B cell (primary cell): ENCODE data around the gene LIMK1. TPM values are rescaled to one million over a fixed set of nuclear protein-coding genes. Genes with fewer than 3 reads are reported as not detected.

Experiments used
- ATAC-seq: fragments of 200-7000 bp; cut with Tn5 transposase; one replicate; pipeline ENCODE4 v1.10.0; 2021; ENCODE audit warnings: low read depth, mild to moderate bottlenecking, moderate number of reproducible peaks, moderate library complexity
- CTCF ChIA-PET: fragments of 350-600 bp; sonication (Branson Sonifier 250); formaldehyde crosslinking; loops from one replicate; lab custom pipeline; 2021; ENCODE audit warnings: antibody characterized with exemption, inconsistent platforms; lab: Charles Lee
- POLR2A ChIA-PET: fragments of 350-600 bp; sonication (Branson Sonifier 250); formaldehyde crosslinking; loops from one replicate; lab custom pipeline; 2021; ENCODE audit warnings: antibody characterized with exemption; lab: Charles Lee
- DNase-seq: peaks from one replicate; pipeline ENCODE4 v3.0.0; 2013
- H2AFZ ChIP-seq: 2 replicates; pipeline ENCODE4 v1.6.1; 2012; ENCODE audit warnings: mild to moderate bottlenecking, low read depth, low read length; ENCODE audit not compliant: insufficient read depth, poor library complexity, severe bottlenecking
- H3K27ac ChIP-seq, 2 donors: 1 replicate in 1 of 2; 2 replicates in 1 of 2; pipeline ENCODE4 v1.5.1; 2012 to 2013; ENCODE audit warnings: low read length in 2 of 2, mild to moderate bottlenecking in 2 of 2, moderate library complexity in 1 of 2
- H3K27me3 ChIP-seq, 4 experiments: fragments of 200-600 bp in 1 of 4; sonication (generic) in 1 of 4; replicated peaks in 1 of 4; 1 replicate in 2 of 4; 2 replicates in 2 of 4; pipeline versions ENCODE4 v1.6.1 to v1.7.0; 2013 to 2016; ENCODE audit warnings: low read length in 3 of 4, mild to moderate bottlenecking in 2 of 4, mixed read lengths in 1 of 4, moderate library complexity in 1 of 4; ENCODE audit not compliant: insufficient read depth in 4 of 4, control insufficient read depth in 3 of 4; ENCODE audit errors: control extremely low read depth in 1 of 4
- H3K36me3 ChIP-seq, 2 experiments: replicated peaks in 1 of 2; 1 replicate in 1 of 2; 2 replicates in 1 of 2; pipeline versions ENCODE4 v1.6.1 to v1.7.1; 2013; ENCODE audit warnings: low read length in 1 of 2; ENCODE audit not compliant: insufficient read depth in 2 of 2, control insufficient read depth in 1 of 2; ENCODE audit errors: control extremely low read depth in 1 of 2, extremely low read depth in 1 of 2
- H3K4me1 ChIP-seq, 2 donors: fragments of 200-600 bp in 1 of 2; sonication (generic) in 1 of 2; 1 replicate in 1 of 2; 2 replicates in 1 of 2; pipeline versions ENCODE4 v1.5.1 to v1.6.1; 2013 to 2017; ENCODE audit warnings: low read length in 2 of 2; ENCODE audit not compliant: control insufficient read depth in 2 of 2, insufficient read depth in 2 of 2
- H3K4me2 ChIP-seq: replicated peaks from 2 replicates; pipeline ENCODE3; 2012; ENCODE audit warnings: mild to moderate bottlenecking, low read depth, low read length; ENCODE audit not compliant: poor library complexity, severe bottlenecking
- H3K4me3 ChIP-seq, 5 experiments: fragments of 200-600 bp in 1 of 5; sonication (generic) in 1 of 5; 1 replicate in 3 of 5; 2 replicates in 2 of 5; pipeline versions ENCODE4 v1.5.1 to v1.7.0; 2011 to 2016; ENCODE audit warnings: low read length in 4 of 5, mild to moderate bottlenecking in 4 of 5, low read depth in 2 of 5, control low read depth in 1 of 5, moderate library complexity in 1 of 5; ENCODE audit not compliant: insufficient read depth in 1 of 5; ENCODE audit errors: control extremely low read depth in 1 of 5, extremely low read depth in 1 of 5
- H3K79me2 ChIP-seq: fragments of 200-600 bp; sonication (generic); one replicate; pipeline ENCODE4 v1.6.0; 2016; ENCODE audit warnings: low read length; ENCODE audit not compliant: control insufficient read depth, insufficient read depth
- H3K9ac ChIP-seq: fragments of 200-600 bp; sonication (generic); 2 replicates; pipeline ENCODE4 v1.6.1; 2017; ENCODE audit warnings: mild to moderate bottlenecking, low read length, moderate library complexity
- H3K9me3 ChIP-seq, 3 donors: one replicate each; pipeline versions ENCODE4 v1.6.1 to v1.7.1; 2013; ENCODE audit warnings: low read length in 2 of 3; ENCODE audit not compliant: control insufficient read depth in 2 of 3, insufficient read depth in 1 of 3; ENCODE audit errors: control extremely low read depth in 1 of 3
- H4K20me1 ChIP-seq: 2 replicates; pipeline ENCODE4 v1.6.0; 2012; ENCODE audit warnings: mild to moderate bottlenecking, low read length; ENCODE audit not compliant: insufficient read depth, control insufficient read depth, poor library complexity, severe bottlenecking
- H3K27ac Mint-ChIP-seq: one replicate; pipeline ENCODE4 v1.8.0; 2021; ENCODE audit warnings: mixed read lengths
- H3K27me3 Mint-ChIP-seq: one replicate; pipeline ENCODE4 v1.8.0; 2021; ENCODE audit warnings: mixed read lengths
- H3K4me1 Mint-ChIP-seq: one replicate; pipeline ENCODE4 v1.8.0; 2021; ENCODE audit warnings: mixed read lengths
- H3K4me3 Mint-ChIP-seq: one replicate; pipeline ENCODE4 v1.8.0; 2021; ENCODE audit warnings: mixed read lengths
- H3K9me3 Mint-ChIP-seq: one replicate; pipeline ENCODE4 v1.8.0; 2022; ENCODE audit warnings: mixed read lengths; ENCODE audit not compliant: insufficient read depth
- CTCF ChIP-seq: fragments of 200-600 bp; IDR thresholded peaks from one replicate; pipeline ENCODE4 v1.8.0; 2022; ENCODE audit warnings: antibody characterized with exemption, mild to moderate bottlenecking
- EZH2 ChIP-seq: IDR thresholded peaks from 2 replicates; pipeline ENCODE4 v1.6.1; 2012; ENCODE audit warnings: borderline replicate concordance, low read depth, mild to moderate bottlenecking, moderate library complexity, low read length; ENCODE audit not compliant: insufficient read depth, poor library complexity, severe bottlenecking
- WGBS: methylation state at CpG from one replicate; pipeline ENCODE4 v1.1.5; 2013; ENCODE audit warnings: missing lambda C conversion rate; ENCODE audit not compliant: insufficient coverage; 5-methylcytosine and 5-hydroxymethylcytosine counted together
- intact Hi-C: fragments of 100-400 bp; cut with micrococcal nuclease; formaldehyde crosslinking; loops from one replicate; pipeline ENCODE4 v1.10.0; 2022
- polyA plus RNA-seq: library from polyadenylated mRNA; depleted of rRNA; stranded (reverse); fragments of >200 nt; gene quantifications from 2 replicates; pipeline ENCODE4 v1.2.3, GENCODE V29; 2012
- total RNA-seq, 2 donors: library from RNA; stranded (reverse); fragments of 120-200 nt in 1 of 2; gene quantifications; 1 replicate in 1 of 2; 2 replicates in 1 of 2; pipeline versions ENCODE4 v1.2.3 to v1.2.4, GENCODE V29; 2013 to 2022

LIMK1 gene
- total and polyA plus RNA-seq, 2 donors (not counting 1 experiment from before 2014, with no cell fraction given), result 38.7 to 70.8 TPM

GRCh38 chr7:74063223-74063641 is 20.4 kb upstream of the LIMK1 start:
- POLR2A ChIA-PET, result no interaction called here
- H3K4me1 Mint-ChIP-seq, result peaks cover 5% of the 10 kb centered on the region
- intact Hi-C loops, result no loop called here
- TF ChIP-seq CTCF (no peak), EZH2 (no peak)
- H3K27me3 Mint-ChIP-seq, result peaks cover 9% of the 10 kb centered on the region
- Histone ChIP-seq H3K9ac (no peak overlapping the region), H3K36me3 (no peaks in the 10 kb centered on the region), H2AFZ (no peak overlapping the region), H3K4me2 (no peak overlapping the region), H3K4me1 (peaks cover 0 to 8% of the 10 kb centered on the region in 2 donors), H3K27me3 (no peaks in the 10 kb centered on the region), H3K4me3 (no peak overlapping the region), H3K27ac (no peak overlapping the region), H4K20me1 (no peaks in the 10 kb centered on the region), H3K79me2 (no peaks in the 10 kb centered on the region), H3K9me3 (peaks cover 0 to 3% (median 0%) of the 10 kb centered on the region in 3 donors)
- no peak overlapping the region for H3K27ac Mint-ChIP-seq
- H3K4me3 Mint-ChIP-seq, result no peak overlapping the region
- no peaks in the 10 kb centered on the region for H3K9me3 Mint-ChIP-seq
- CTCF ChIA-PET, result no interaction called here
- DNase-seq, result peak; percentile 8
- WGBS, result 96% methylated on average over 14 of the region's 14 CpGs
- no peak for ATAC-seq

DNA sequence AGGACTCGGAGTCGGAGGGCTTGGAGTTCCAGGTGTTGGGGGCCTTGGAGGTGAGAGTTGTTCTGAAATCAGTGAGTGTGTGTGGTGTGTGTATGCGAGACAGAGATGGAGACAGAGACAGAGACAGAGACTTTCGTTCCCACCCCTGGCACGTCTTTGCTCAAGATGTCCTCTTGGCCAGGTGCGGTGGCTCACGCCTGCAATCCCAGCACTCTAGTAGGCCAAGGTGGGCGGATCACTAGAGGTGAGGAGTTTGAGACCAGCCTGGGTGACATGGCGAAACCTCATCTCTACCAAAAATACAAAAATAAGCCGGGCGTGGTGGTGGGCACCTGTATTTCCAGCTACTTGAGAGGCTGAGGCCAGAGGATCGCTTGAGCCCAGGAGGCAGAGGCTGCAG is 20.0 kb upstream of the LIMK1 start:
- no peak overlapping the region for H3K9ac ChIP-seq

More for the DNA sequence above, 20.0 kb upstream of the LIMK1 start:
- Histone ChIP-seq H3K4me1 (peaks cover 0 to 8% of the 10 kb centered on the region in 2 donors), H3K36me3 (no peaks in the 10 kb centered on the region), H3K4me2 (no peak overlapping the region), H4K20me1 (no peaks in the 10 kb centered on the region), H3K27me3 (no peaks in the 10 kb centered on the region), H3K9me3 (peaks cover 0 to 3% (median 0%) of the 10 kb centered on the region in 3 donors), H3K4me3 (no peak overlapping the region), H2AFZ (no peak overlapping the region), H3K79me2 (no peaks in the 10 kb centered on the region), H3K27ac (no peak overlapping the region)
- Mint-ChIP-seq H3K9me3 (no peaks in the 10 kb centered on the region), H3K4me1 (peaks cover 5% of the 10 kb centered on the region), H3K27me3 (peaks cover 5% of the 10 kb centered on the region), H3K4me3 (no peak overlapping the region), H3K27ac (no peak overlapping the region)
- no peak for TF ChIP-seq EZH2
- TF ChIP-seq CTCF, result no peak
- DNase-seq (peak; percentile 12), ATAC-seq (no peak)
- 98% methylated on average over 12 of the region's 12 CpGs for WGBS
- POLR2A ChIA-PET, result no interaction called here
- intact Hi-C loops, result no loop called here
- CTCF ChIA-PET, result interaction anchor here (0.7 kb wide), 1 partner anchor 401 kb away, joined by 3 read pairs; no protein-coding TSS in a partner anchor
